Endothelial cell (in vitro differentiated cells): Measurements from ENCODE around the gene PDZRN4. TPM values are rescaled to one million over a fixed set of nuclear protein-coding genes. Genes with fewer than 3 reads are reported as not detected.

ENCODE experiments used
- DNase-seq: peaks from one replicate; pipeline ENCODE4 v3.0.0; 2021; ENCODE audit warnings: low spot score
- H3K27ac Mint-ChIP-seq: one replicate; pipeline ENCODE4 v1.8.0; 2021; ENCODE audit warnings: mixed read lengths, inconsistent platforms; ENCODE audit not compliant: unreplicated experiment
- H3K27me3 Mint-ChIP-seq: one replicate; pipeline ENCODE4 v1.8.0; 2021; ENCODE audit warnings: mild to moderate bottlenecking, moderate library complexity, mixed read lengths, inconsistent platforms; ENCODE audit not compliant: unreplicated experiment
- H3K36me3 Mint-ChIP-seq: one replicate; pipeline ENCODE4 v1.8.0; 2021; ENCODE audit warnings: mild to moderate bottlenecking, low read depth, mixed read lengths, inconsistent platforms; ENCODE audit not compliant: unreplicated experiment
- H3K4me1 Mint-ChIP-seq: one replicate; pipeline ENCODE4 v1.8.0; 2021; ENCODE audit warnings: mild to moderate bottlenecking, mixed read lengths, inconsistent platforms; ENCODE audit not compliant: unreplicated experiment
- H3K4me3 Mint-ChIP-seq: one replicate; pipeline ENCODE4 v1.8.0; 2021; ENCODE audit warnings: mild to moderate bottlenecking, mixed read lengths, inconsistent platforms; ENCODE audit not compliant: unreplicated experiment
- H3K9me3 Mint-ChIP-seq: one replicate; pipeline ENCODE4 v1.8.0; 2021; ENCODE audit warnings: mixed read lengths, inconsistent platforms; ENCODE audit not compliant: unreplicated experiment
- total RNA-seq: library from RNA; stranded (reverse); fragmentation: NEBNext Ultra II Directional; extraction: Animal tissue kit (Norgen Biotek cat#: 25700); gene quantifications from one replicate; pipeline ENCODE4 v1.2.1, GENCODE V29; 2021; ENCODE audit not compliant: unreplicated experiment
- TF ChIP-seq, protein P1 (sequence below): fragments of 200-600 bp; sonication (generic); IDR thresholded peaks from one replicate; pipeline ENCODE4 v1.5.0; 2021; ENCODE audit warnings: antibody characterized with exemption; ENCODE audit not compliant: unreplicated experiment

Gene PDZRN4
- total RNA-seq, 1 donor from 2014 or later: not detected

DNA sequence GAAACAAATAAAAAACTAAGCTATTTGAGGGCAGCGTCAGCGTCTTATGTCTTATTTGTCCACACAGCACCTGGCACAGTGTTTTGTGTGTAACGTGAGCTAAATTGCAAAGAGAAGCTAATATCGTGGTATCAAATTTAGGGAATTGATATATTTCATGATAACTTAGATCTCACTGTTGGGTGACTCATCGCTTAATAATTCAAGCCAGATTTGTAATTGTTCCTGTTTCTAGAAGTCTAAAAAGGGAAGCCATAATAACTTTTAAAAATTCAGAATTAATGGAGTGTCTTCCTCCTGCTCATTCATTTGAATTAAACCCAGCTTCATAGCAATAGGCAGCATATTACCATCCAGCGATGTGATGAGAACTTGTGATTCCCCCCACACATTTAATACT lies 214.7 kb downstream of the PDZRN4 start:
- H3K27me3 Mint-ChIP-seq: no peaks in the 10 kb centered on the region
- no peaks in the 10 kb centered on the region for H3K4me1 Mint-ChIP-seq
- H3K4me3 Mint-ChIP-seq: no peak overlapping the region
- no peaks in the 10 kb centered on the region for H3K36me3 Mint-ChIP-seq
- no peaks in the 10 kb centered on the region for H3K9me3 Mint-ChIP-seq
- no peak overlapping the region for H3K27ac Mint-ChIP-seq
- DNase-seq: no peak
- TF ChIP-seq, protein P1, sequence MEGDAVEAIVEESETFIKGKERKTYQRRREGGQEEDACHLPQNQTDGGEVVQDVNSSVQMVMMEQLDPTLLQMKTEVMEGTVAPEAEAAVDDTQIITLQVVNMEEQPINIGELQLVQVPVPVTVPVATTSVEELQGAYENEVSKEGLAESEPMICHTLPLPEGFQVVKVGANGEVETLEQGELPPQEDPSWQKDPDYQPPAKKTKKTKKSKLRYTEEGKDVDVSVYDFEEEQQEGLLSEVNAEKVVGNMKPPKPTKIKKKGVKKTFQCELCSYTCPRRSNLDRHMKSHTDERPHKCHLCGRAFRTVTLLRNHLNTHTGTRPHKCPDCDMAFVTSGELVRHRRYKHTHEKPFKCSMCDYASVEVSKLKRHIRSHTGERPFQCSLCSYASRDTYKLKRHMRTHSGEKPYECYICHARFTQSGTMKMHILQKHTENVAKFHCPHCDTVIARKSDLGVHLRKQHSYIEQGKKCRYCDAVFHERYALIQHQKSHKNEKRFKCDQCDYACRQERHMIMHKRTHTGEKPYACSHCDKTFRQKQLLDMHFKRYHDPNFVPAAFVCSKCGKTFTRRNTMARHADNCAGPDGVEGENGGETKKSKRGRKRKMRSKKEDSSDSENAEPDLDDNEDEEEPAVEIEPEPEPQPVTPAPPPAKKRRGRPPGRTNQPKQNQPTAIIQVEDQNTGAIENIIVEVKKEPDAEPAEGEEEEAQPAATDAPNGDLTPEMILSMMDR: no peak

DNA sequence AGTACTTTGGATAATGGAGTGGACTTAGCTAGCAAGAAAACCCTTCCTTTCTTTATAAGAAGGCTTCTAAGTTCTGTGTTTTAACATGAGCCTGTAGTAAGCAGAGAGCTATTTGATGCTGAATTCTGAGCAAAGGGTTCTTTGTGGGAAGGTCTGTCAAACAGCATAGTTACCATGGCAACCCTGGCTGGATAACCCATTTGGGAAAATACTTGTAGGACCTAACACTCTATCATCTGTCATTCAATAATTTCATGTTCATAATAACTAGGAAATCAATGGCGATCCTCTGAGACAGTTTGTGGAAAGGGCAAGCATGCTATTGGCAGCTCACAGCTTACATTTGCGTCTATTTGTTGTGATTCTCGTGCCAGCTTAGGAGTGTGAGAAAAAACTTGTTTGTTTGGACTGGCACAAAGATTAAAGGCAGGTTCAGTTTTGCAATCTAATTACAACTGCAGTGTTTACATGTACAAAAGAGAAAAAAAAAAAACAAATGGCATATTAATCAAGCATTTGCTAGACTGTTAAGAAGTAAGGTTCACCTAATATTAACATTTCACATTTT lies 219.2 kb downstream of the PDZRN4 start:
- H3K36me3 Mint-ChIP-seq: no peaks in the 10 kb centered on the region
- no peaks in the 10 kb centered on the region for H3K9me3 Mint-ChIP-seq
- no peaks in the 10 kb centered on the region for H3K27me3 Mint-ChIP-seq
- H3K27ac Mint-ChIP-seq: no peak overlapping the region
- H3K4me1 Mint-ChIP-seq: no peaks in the 10 kb centered on the region
- TF ChIP-seq, protein P1: no peak
- DNase-seq: no peak
- H3K4me3 Mint-ChIP-seq: no peak overlapping the region

DNA sequence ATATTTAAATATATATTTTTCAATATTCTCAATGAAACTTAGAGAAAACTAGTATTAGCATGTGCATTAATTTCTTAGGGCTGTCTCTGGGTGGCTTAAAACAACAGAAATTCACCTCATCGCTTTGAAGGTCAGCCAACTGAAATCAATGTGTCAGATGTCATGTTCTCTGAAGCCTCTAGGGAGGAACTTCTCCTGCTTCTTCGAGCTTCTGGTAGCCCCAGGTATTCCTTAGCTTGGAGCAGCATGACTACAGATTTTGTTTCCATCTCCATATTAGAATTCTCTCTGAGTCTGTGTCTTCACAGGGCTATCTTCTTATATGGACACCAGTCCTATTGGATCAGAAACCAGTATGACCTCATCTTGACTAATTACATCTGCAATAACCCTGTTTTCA lies 221.5 kb downstream of the PDZRN4 start:
- Mint-ChIP-seq H3K36me3 (no peaks in the 10 kb centered on the region), H3K9me3 (no peaks in the 10 kb centered on the region), H3K27ac (no peak overlapping the region), H3K27me3 (no peaks in the 10 kb centered on the region), H3K4me3 (no peak overlapping the region), H3K4me1 (no peaks in the 10 kb centered on the region)
- TF ChIP-seq, protein P1: no peak
- DNase-seq: no peak

- no peaks in the 10 kb centered on the region for H3K36me3 Mint-ChIP-seq
- TF ChIP-seq, protein P1: no peak
- H3K4me1 Mint-ChIP-seq: no peaks in the 10 kb centered on the region
- H3K27me3 Mint-ChIP-seq: peaks cover 3% of the 10 kb centered on the region
- H3K9me3 Mint-ChIP-seq: no peaks in the 10 kb centered on the region
- DNase-seq: no peak
- H3K4me3 Mint-ChIP-seq: no peak overlapping the region
- no peak overlapping the region for H3K27ac Mint-ChIP-seq
Measured at GRCh38 chr12:41418586-41418985, 230.5 kb downstream of the PDZRN4 start.

- Mint-ChIP-seq H3K4me1 (no peaks in the 10 kb centered on the region), H3K4me3 (no peak overlapping the region)
Measured at GRCh38 chr12:41419131-41419893, 231.2 kb downstream of the PDZRN4 start.

More at GRCh38 chr12:41419131-41419893, 231.2 kb downstream of the PDZRN4 start:
- TF ChIP-seq, protein P1: no peak
- Mint-ChIP-seq H3K36me3 (no peaks in the 10 kb centered on the region), H3K9me3 (no peaks in the 10 kb centered on the region), H3K27ac (no peak overlapping the region), H3K27me3 (peaks cover 3% of the 10 kb centered on the region)
- DNase-seq: no peak
